ENCODE measurements around the gene UBA6.
A peak's percentile ranks its signal among the peaks of the same experiment; 100 is the strongest.
"Not testable (repeated sequence)": the region's sequence is repeated elsewhere in the genome, so short reads cannot be mapped to it uniquely, and the experiment has no call there.

The UBA6 gene

DNA sequence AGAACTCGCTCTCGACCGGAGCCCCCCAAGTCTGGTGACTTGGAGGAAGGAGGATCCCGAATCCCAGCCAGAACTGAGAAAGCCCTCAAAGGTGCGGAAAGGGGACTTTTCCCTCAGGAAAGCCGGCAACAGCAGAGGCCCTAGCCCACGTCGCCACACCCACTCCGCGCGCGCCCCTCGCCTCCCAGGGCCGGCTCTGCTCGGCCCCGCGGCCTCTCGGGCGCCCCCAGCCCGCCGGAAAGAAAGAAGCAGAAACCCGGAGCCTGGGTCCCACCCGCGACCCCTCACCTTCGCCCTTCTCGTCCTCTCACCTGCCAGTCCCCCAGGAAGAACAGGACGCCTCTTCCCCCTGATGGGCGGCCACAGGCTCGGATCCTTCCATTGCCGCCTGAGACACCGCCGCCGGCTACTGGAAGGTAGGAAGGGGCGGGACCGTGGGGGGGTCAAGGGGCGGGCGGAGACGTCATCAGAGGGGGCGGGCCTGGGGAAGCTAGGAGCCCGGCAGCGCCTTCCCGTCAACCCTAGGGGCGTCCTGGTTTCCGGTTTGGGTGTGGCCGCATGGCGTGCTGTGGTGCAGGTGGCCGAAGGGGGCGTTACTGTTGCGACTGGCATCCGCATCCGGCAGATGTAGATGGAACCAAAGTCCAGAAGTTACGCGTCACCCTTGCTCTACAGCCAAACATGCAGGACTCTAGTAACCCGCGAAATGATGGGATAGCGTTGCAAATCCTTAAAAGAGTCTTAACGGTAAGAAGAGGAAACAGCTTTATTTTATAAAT is at the start of gene UBA6:
Gene UBA6, minus strand, starts transcription at position 418 of the 779 bp plus-strand sequence. Its CDS starts 36 bp downstream, at position 382.
- DNase-seq: peak; percentile 96

DNA sequence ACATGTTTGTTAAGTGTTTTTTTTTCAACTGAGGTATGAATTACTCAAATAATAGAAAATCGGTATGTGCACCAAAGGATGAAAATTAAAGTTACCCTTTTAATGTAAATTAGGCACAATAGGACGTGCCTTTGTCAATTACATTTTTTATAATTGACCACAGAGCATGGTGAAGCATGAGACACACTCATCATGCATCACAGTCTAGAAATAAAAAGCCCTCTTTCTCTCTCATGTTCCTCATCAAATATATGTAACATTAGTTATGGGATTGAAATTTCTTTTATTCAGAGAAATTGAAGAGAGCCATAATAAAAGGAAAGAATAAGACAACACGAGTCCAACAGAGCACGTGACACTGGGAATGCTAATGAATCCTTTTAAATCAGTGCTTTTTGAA is 49.7 kb upstream of the UBA6 start:
- DNase-seq: no peak

GRCh38 chr4:67749286-67749685 is 48.3 kb upstream of the UBA6 start:
- no peak for DNase-seq

- no peak for DNase-seq
Measured at GRCh38 chr4:67746797-67747495, 46.0 kb upstream of the UBA6 start.

DNA sequence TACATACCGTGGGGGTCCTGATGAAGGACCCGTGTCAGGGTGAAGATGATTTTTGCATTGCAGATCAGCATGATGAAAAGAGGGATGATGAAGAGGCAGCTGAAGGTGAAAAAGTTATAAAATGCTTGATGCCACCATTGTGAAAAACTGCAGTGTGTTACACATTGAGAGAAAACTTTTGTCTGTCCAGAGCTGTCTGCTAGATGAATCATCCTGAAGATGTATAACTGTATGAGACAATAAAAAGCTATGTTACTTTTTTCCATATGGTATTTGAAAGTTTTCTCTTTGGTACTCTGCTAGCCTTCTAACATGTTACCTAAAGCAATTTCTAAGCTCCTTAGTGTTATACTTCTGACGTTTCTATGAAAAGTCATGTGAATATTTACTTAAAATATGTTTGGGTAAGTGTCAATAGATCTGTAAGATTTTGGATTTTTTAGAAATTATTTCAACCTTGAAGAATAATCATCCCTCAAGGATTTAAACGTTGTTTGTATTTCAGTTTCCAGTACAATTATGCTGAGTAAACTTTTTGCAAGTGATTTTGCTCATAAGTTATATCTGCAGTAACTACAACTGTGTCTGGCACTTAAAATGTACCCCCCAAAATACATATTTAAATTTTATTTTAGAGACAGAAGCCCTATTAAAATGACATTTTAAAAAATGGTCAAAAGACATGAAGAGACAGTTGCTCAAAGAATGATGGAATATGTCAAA is 43.8 kb upstream of the UBA6 start:
- no peak for DNase-seq

GRCh38 chr4:67743194-67743593 is 42.2 kb upstream of the UBA6 start:
- DNase-seq: no peak

GRCh38 chr4:67736262-67736661 is 35.3 kb upstream of the UBA6 start:
- DNase-seq: no peak

DNA sequence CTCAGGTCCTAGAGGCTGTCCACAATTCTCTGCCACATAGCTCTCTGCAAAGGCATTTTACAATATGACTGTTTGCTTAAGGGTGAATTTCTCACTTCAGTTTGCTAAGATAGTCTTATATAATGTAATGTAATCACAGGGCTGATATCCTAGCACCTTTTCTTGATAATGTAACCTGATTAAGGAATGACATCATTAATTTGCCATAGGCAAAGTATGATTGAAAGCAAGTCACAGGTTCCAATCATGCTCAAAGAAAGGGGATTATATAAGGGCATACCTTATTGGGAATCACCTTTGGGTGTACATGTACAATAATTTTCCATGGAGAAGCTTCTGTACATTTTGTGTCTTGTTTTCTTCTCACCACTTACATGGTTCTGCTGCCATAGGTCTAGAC is 34.4 kb upstream of the UBA6 start:
- DNase-seq: no peak

DNA sequence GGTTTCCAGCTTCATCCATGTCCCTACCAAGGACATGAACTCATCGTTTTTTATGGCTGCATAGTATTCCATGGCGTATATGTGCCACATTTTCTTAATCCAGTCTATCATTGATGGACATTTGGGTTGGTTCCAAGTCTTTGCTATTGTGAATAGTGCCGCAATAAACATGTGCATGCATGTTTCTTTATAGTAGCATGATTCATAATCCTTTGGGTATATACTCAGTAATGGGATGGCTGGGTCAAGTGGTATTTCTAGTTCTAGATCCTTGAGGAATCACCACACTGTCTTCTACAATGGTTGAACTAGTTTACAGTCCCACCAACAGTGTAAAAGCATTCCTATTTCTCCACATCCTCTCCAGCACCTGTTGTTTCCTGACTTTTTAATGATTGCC is 29.6 kb upstream of the UBA6 start:
- DNase-seq: not testable (repeated sequence)

DNA sequence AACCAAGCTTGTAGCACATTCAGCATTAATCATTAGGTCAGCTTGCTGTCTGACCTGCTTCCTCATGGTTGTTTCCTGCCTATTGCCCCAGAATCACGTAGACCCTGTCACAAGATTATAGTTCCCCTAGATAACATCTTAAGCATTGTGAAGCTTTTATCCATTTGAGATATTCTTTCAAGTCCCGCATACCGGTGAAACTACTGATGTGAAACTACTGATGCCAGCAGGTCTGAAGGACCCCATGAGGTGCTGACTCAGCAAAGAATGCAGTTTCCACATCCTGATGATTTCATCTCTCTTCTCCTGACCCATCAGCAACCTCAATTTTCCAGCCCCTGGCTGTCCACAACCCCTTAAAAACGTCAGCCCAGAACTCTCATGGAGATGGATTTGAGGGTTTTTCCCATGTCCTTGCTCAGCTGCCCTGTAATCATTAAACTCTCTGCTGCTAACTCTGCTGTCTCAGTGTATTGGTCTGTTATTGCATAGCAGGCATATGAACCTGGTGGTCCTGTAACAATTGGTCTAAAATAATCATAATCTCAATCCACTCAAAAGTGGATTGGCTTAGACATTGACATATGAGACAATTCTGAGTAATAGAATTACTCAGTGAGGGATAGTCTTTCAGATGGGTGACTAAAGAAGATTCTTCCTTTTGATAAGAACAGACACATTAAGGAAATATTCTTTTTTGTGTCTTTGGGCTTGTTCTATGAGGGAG is 26.3 kb upstream of the UBA6 start:
- DNase-seq: no peak

DNA sequence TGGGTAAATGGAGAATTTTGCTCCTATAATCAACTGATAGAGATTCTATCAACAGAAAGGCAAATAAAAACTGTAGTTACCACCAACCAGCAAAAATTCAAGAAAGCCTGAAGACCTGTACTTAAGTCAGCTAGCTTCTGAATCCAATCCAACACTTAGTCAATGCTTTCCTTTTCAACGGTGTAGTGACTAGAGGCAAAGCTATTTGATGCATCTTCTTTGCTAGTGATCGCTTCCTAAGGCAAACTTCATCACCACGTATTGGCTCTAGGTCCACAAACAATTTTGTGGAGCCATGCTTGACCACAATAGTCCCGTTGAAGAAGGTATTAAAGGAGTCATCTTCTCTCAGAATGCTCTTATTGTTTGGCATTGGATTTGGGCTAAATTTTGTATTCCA is 25.0 kb upstream of the UBA6 start:
- DNase-seq: no peak

DNA sequence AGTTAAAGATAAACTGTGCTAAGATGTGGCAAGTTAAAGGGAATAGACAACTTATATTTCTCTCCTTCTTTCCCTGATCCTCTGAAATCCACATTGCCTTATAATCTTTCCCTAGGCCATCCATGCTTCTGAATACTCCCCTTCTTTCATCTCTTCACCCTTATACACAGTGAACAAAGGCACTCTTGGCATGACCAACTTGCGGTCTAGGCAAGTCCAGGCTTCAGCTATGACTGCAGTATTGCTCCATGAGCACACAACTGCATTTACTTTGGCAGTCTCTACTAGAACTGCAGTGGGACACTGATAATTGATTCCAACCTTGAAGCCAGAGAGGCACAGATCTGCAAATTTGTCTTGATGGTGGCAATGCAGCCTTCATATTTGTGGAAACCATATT is 24.2 kb upstream of the UBA6 start:
- no peak for DNase-seq

GRCh38 chr4:67723949-67724348 is 23.0 kb upstream of the UBA6 start:
- DNase-seq: no peak

DNA sequence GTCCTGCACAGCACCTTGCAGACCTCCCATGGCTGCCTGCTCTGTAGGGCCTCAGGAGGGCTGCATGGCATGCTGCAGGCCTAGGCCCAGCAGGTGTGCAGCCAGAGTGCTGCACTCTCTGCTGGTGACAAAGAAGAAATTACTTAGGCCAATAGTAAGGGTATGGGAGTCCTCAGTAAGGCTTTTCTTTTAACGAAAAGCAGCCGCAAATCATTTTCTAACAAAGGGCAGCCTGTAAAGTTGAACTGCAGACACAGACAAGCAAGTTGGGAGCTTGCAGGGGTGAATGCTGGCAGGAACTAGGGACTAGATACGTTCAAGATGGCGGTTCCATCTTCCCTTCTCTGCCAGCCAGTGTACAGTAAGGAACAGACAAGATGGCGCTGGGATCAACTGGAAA is 22.4 kb upstream of the UBA6 start:
- DNase-seq: no peak

- DNase-seq: no peak
Measured at GRCh38 chr4:67721770-67722597, 21.0 kb upstream of the UBA6 start.

DNA sequence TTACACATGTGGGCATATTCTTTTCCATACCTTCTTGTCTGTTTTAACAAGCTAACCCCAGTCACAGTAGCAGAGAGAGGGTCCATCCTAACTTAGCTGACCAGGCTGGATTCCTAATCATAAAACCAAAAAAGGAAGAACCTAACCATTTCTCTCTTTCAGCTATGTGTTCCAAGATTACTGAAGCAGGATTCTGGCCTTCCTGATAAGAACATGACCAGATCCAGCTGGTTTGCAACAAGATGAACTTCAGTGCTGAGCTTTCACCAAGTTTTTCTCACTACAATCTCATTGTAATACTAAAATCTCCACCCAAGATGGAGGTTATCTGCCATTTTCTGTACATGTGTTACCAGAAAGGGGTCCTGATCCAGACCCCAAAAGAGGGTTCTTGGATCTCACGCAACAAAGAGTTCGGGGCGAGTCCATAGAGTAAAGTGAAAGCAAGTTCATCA is 20.4 kb upstream of the UBA6 start:
- no peak for DNase-seq

DNA sequence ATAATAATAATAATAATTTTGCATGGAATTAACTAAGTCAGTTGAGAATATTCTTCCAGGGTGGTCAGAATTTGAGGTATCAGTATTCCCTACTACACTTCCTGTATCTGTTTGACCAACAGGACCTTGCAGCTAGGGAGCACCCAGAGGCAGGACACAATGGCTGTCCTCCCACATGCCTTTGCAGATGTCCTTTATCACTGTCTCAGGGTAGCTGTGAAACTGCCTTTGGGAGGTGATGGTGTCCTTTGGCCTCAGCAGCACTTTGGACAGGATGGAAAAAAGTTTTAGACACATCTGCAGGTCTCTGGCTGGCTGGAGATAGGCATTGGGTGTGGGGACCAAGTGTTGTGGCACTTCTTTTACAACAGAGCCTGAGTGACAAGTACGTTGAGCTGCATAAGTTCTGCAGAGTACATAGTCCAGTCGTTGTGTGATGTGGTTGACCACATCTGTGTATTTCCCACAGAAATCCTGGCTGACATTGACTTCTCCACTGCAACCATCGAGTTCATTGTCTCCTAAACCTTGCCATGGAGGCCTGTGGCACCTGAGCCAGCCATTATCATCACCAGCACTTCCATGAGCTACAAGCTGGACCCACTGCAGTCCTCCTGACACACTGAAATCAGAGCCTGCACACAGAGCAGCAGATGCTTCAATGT is 19.1 kb upstream of the UBA6 start:
- no peak for DNase-seq

- DNase-seq: no peak
Measured at GRCh38 chr4:67718848-67719247, 17.9 kb upstream of the UBA6 start.

DNA sequence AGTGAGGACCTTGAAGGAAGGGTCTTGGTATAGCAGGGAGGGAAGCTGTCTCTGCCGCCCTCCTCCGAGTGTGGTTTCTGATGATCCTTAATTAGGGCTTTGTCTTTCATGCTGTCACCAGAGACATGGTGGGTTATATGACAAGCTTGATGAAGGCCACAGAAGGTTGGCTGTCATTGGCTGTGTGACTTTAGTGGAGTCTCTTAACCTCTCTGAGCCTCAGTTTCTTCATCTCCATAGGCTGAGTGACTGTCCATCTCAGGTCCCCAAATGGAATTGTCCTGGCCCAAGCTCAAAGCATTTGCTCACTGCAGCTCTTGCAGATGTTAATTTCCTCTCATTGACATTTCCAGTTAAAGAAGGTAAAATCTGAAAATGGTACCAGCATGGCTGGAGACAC is 16.6 kb upstream of the UBA6 start:
- DNase-seq: no peak

GRCh38 chr4:67714955-67715354 is 14.0 kb upstream of the UBA6 start:
- DNase-seq: no peak

GRCh38 chr4:67714248-67714583 is 13.3 kb upstream of the UBA6 start:
- no peak for DNase-seq

Data from CD4-positive, alpha-beta T cell treated with Interleukin-17A for 4 hours (primary cell).